GM18868 (cell line): ENCODE data around the gene NEDD4L.
A peak's percentile ranks its signal among the peaks of the same experiment; 100 is the strongest.

Experiments used
- ATAC-seq: cut with Tn5 transposase; IDR thresholded peaks from one replicate; pipeline ENCODE4 v1.9.1; 2021; ENCODE audit warnings: mild to moderate bottlenecking, moderate library complexity; ENCODE audit not compliant: unreplicated experiment

The NEDD4L gene

DNA sequence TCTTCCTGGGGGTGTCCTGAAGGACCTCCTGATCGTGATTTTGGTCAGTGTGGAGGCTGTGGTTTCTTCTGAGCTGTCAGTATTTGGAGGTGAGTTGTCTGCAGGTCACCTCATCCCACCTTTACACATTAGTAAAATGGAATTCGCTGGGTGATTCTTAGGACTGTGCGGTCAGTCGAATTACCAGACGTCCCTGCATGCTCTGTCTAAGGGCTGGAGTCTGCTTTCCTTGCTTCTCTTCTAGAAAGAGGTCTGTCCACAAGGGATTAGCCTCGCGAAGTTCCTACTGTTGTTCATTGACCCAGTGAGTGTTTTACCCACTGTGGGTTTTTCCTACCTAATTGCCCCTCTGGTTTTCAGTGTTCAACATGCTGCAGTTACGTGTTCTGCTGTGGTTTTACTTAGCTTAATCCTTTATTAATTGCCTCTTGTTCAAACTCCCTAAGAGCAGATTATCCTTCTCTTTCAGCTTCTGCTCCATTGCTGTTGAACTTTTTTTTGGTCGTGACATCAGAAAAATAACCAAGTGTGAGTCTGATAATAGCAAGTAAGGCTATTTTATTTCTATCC, 183.4 kb downstream of the NEDD4L start:
- no peak for ATAC-seq

DNA sequence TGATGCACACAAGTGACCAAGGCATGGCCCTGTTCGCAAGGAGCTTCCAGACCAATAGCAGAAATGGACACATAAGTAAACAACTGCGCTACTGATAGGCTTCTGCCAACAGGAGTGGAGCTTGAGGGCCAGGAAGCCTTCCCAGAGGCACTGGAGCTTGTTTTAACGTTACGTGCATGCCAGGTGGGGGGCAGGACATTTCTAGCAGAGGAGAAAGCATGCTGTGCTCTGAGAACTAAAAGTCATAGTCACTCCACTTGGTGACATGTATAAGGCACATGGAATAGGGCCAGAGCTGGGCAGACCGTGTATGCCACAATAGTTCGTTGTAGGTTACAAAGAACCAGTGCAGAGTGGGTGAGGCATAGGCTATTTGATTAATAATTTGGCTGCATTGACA, 184.2 kb downstream of the NEDD4L start:
- no peak for ATAC-seq

DNA sequence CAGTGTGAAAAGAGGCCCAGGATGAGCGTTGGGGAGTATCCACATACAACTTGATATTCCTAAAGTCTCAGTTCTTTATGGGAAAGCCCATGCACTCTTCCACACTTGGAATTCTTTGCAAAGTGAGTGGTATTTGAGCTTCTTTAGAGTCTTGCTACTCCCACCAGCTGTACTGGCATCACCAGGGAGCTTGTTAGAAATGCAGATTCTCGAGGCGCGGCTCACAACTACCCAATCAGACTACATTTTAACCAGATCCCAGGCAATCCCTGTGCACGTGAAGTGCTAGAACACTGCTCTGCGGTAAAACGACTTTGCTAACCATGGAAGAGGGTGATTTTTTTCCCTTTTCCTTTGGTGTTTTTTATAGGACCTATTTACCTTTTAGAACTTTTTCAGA, 184.7 kb downstream of the NEDD4L start:
- no peak for ATAC-seq

DNA sequence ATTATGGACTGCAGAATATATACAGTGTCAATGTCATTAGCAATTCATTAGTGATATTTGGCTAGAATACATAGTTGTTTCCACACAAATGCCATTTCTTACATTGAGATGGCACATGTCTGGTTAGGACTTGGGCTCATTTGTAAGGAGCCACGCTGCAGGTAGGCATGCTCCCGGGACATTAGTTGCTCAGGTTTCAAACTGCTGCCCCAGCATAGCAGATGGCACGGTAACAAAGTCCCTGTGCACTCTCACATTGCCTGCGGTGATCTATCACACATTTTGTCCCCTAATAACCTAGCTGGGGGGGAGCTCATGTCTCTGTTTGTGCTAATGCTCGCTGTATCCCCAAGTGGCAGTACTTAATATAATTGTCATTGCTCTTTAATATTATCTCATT, 185.1 kb downstream of the NEDD4L start:
- ATAC-seq: no peak

DNA sequence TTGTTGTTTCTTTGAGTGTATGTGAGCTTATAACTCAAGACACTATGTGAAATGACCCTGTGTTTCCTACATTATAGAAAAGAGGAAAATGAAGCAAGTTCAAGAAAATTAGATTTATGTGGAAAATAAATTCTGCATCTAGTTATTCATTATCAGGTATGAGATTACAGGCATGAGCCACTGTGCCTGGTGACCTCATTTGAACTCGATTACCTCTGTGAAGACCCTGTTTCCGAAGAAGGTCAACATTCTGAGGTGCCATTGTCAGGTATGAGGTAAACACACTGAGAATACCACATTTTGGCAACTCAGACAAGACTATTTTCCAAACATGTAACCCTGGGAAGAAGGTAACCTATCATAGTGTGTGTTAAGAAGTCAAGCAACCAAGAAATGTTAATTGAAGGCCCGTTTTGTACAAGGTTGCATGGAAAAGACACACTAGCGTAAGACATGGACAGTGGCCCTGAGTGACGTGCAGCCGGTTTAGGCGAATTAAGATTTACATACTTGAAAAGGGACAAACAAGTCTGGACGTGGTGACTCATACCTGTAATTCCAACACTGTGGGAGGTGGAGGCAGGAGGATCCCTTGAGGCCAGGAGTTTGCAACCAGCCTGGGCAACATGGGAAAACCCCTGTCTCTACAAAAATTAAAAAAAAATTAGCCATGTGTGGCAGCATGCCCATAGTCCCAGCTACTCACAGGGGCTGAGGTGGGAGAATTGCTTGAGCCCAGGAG, 186.6 kb downstream of the NEDD4L start:
- ATAC-seq: peak; percentile 48

DNA sequence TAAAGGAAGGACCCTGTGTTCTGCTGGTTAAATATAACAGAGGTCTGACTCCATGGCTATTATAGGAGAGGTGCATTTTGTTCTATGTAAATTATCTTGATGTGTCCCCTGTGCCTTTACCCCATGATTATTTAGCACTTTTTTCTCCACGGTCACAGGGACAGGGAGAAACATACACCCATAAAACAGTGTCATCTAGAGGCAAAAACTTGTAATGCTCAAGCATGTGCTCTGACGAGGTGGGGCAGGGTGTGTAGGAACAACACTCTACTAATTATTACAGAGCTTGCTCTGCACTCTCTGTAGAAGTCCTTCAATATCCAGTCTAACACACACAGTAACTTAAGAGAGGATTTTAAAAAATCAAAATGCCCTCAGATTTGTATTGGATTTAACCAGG, 187.9 kb downstream of the NEDD4L start:
- ATAC-seq: peak; percentile 68

DNA sequence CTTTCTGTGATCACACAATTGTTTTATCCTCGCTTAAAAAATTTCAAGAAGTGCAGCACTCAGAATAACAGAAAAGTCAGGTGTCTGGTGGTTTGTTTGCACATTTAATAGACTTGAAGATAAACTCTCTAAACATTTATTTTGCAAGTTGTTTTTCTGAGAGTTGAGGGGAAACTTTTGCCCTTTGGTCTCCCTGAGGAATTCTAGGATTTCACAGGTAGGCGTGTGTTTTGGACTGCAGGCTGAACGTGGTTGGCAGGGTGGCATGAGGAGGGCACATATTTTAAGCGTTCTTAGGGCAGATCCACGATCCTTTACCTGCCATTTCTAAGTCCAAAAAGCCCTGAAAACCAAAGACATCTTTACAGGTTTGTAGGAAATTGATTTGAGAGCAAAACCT, 188.6 kb downstream of the NEDD4L start:
- ATAC-seq: no peak

DNA sequence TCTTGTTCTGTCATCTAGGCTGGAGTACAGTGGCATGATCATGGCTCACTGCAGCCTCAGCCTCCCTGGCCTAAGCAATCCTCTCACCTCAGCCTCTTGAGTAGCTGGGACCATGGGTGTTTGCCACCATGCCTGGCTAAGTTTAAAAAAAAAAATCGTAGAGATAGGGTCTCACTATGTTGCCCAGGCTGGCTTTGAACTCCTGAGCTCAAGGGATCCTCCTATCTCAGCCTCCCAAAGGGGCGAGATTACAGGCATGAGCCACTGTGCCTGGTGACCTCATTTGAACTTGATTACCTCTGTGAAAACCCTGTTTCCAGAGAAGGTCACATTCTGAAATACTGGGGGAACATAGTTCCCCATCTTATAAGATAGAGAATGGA, 190.3 kb downstream of the NEDD4L start:
- no peak for ATAC-seq

DNA sequence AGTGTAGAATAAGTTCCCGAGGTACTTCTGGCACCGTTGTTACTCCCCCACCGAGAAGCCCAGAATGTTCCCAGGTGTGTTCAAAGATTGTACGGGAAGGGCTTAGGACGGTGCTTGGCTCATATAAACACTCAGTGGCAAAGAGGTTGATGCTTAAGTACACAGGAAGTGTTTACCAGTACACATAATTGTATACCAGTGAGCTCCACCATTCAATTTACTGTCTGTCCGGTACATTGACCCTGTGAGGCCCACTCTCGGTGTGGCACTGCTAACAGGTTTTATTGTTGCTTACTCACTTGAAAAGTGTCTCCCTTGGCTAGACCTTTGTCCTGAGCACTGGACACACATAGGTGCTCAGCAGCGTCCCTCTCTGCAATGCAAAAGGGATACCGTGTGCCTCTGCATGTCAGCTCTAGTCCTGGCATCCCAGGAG, 191.0 kb downstream of the NEDD4L start:
- no peak for ATAC-seq

DNA sequence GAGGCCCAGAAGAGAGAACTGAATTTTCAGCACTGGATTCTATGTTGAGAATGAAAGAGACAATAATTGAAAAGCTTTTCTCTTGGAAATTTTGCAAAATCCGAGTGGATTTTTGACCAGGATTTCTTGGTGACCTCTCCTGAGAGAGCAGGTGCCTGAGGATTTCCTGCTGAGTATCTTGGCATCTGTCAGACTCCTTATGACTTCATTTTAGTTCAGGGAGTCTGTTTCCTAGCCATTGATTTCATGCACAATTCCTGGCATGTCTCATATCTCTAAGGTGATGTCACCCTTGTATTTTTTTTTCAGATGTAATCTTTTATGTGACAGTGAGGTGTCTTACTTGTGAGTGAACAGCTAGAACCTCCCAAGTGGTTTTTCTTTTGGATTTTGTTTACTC, 195.9 kb downstream of the NEDD4L start:
- no peak for ATAC-seq

DNA sequence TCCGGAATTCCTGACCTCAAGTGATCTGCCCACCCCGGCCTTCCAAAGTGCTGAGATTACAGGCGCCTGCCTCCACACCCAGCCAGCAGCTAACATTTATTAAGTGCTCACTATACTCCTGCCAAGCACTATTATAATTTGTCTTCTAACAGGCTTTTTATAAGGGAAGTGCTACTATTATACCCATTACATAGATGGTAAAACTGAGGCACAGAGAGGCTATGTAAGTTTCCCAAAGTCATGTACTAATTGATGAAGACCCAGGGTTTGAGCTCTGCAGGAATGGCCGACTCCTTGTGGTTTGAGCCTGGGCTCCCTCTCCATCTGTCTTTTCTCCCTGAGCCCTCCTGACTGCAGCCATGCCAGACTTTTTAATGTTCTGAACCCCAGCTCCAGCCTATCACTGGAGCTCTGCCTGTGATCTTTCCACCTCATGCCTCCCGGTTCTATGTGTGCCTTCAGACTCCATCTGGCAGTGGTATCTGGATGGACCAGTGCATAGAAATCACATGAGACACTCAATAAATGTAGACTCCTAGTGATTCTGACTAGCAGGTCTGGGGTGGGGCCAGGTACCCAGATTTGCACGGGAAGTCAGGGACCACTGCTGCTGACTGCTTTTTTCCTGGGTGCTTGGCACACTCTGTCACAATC, 197.1 kb downstream of the NEDD4L start:
- ATAC-seq: no peak

DNA sequence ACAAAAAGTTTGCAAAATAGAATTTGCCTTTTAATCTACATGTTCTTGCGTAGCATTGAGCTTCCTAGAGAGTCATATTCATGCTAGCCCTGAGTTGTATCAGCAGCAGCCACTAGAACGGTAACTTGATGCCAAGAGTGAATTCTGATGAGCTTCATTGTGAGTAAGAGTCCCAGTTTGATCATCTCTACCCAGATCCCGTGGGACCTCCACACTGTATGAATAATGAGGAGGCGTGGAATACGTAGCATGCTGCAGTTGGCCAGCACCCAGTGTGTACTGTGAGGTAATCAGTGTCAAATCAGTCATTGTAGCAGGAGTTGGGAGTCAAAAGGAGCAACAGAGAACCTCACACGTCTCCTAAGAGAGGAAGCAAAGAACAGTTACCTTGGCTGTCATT, 197.9 kb downstream of the NEDD4L start:
- no peak for ATAC-seq

DNA sequence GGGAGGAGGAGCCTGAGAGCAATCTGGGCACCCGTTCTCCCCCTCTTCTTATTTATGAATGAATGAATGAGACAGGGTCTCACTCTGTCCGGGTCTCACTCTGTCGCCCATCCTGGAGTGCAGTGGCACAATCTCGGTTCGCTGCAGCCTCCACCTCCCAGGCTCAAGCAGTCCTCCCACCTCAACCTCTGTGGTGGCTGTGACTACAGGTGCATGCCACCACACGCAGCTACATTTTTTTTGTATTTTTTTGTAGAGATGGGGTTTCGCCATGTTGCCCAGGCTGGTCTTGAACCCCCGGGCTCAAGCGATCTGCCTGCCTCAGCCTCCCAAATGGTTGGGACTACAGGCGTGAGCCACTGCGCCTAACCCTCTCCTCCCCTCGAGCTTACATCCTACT, 198.4 kb downstream of the NEDD4L start:
- no peak for ATAC-seq

DNA sequence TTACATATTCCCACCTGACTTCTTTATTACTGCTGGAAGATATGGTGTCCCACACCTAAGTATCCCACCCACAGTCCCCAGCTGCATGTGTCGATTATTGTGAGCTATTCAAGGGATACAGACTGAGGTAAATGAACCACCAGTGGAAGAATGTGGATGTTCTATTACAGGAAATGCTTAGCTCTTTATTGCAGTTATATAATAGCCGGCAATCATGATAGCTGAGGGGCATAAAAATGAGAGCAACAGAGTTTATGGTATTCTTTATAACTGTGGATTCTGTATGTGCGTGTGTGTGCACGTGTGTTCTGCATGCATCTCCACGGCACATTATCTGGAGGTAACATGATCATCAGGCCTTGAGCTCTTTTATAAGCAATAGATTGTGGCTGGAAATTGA, 198.9 kb downstream of the NEDD4L start:
- no peak for ATAC-seq

DNA sequence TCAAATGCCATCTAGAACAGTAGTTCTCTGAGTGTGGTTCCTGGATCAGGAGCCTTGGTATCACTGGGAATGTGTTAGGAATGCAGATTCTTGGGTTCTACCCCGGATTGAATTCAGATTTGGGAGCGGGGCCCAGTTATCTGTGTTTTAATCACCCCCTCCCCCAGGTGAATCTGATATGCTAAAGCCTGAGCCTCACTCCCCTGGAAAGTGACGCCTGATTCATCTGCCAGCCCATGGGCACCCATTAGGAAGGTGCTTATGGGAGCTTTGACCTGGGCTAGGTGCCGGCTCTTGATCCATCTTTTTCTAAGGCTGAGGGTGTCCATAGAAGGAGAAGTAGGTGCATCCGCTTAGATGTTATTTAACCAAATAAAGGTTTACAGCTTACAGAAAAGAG, 199.4 kb downstream of the NEDD4L start:
- ATAC-seq: no peak

DNA sequence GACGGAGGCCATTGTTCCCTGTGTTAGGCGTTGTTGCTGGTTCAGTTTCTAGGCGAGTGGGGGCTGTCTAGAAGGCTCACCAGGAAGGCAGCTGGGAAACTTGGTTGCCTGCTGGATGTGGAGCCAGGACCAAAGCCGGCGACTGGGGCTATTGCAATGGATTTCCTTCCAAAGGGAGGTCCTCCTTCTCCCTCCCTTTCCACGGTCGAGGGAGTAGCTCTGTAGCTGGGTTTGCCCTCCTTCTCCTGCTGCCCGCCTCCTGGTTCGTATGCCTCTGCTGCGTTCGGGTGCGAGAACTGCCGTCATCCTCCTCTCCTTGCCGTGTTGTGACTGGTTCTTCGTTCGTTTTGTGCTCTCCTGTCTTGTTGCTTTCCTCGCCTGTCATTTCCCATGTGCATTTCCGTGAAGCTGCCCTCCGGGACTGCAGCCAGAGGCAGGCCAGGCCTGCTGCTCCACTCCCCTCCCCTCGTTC, 203.4 kb downstream of the NEDD4L start:
- no peak for ATAC-seq

DNA sequence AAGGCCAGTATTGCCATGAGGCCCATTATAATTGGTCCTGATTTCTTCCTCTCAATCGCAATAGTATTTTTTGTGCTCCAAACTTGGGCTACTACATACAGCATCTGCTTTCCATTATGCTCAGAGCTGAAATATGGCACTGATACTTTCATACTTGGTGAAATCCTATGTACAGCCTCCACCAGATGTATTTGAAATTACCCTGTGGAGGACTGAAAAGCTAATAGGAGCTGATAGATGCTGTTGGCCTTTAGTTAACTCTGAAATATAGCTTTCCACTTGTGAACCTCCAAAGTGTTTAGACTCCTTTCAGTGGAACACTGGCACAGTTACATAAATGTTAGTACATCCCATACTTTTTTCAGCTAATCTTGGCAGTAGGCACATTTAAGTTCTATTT, 205.7 kb downstream of the NEDD4L start:
- no peak for ATAC-seq

DNA sequence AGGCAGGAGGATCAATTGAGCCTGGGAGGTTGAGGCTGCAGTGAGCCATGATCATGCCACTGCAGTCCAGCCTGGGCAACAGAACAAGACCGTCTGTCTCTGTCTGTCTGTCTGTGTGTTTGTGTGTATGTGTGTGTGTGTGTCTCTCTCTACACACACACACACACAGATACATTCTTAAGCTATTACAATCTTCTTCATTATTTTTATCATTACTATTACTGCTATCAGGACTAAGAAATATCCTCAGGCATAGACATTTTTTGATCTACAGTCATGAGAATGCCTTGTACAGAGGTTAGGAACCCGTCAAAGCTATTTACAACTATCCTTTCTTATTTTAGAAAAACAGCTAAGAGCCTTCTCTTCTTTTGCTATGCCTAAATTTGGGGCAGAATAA, 207.4 kb downstream of the NEDD4L start:
- ATAC-seq: no peak

DNA sequence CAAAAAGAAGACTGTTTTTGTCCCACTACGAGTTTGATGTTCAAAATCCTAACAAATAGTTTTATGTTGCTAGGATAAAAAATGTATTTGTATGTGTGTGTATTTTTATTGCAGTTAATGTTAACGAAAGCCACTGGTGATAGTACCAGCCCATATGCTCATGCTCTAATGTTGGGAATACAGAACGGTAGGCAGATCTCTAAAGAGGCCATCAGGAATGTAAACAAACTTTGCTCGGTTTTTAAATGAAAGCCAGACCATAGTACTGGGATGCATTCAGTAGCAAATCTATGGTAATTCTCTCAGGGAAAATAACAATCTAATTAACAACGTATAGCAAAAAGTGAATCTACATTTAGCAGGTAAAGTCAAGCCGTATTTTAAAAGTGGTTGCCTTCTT, 208.1 kb downstream of the NEDD4L start:
- ATAC-seq: no peak

DNA sequence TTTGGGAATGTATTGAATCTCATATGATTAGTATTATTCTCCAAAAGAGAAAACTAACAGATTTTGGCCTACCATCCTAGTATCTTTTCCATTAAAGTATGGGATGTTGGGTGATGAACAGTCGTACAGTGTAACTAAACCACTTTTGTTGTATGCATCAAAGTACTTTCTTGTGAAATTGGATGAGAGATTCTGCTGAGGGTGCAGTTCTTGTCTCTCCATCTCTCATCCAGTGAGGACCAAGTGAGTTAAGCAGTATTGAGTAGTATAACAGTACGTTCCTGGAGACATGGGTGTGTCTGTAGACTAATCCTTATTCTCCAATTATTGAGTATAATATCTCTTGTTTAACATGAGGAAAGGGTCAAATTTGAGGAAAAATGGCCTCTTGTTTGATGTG, 209.3 kb downstream of the NEDD4L start:
- ATAC-seq: no peak

DNA sequence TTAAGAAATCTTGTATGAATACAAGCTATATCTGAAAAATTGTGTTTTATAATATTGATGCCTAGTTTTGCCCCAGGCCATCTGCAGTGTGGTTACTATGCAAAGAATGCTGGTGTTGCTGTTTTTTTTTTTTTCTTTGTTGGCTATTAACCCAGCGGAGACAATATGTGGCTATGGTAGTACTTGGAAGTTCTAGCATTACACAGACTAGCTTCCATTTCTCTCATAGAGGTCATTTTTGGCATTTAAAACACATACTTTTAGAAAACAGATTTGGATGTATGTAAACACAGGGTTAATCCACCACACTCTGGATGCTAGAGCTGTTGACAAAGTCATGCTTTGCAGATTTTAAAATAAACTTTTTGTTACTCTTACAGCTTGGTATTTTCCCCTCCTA, 209.8 kb downstream of the NEDD4L start:
- no peak for ATAC-seq

DNA sequence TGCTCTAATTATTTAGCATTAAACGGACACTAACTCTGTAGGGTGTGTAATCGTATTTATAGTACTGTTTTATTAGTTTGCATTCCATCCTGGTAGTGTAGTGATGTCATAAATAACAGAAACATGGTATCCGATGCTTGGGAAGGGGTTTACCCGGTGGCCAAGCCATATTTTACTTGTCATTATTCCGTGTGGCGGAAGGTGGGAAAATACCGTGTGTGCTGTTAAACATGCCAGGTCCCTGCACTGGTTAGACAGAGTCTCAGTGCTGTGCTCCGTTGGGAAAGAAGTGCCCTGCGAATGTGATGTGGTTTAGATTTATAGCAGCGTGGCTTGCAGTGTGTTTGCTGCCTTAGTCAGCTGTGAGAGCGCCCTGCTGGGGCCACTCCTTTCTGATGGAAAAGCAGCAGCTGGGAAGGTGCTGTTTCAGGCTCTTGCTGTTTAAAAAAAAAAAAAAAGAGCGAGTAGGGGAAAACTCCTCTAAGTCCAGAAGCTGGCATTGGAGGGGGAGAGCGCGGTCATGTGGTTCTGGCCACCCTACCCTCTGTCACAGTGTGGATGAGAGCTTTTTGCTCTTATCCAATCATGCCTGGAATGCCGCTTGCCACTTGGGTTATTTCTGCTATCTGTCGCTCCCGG, 211.0 kb downstream of the NEDD4L start:
- no peak for ATAC-seq
